DMS153 treated with DMSO at 0.1 percent for 48 hours (cell line): Measurements from ENCODE around the gene RNF208.
"Not testable (repeated sequence)": the region's sequence is repeated elsewhere in the genome, so short reads cannot be mapped to it uniquely, and the experiment has no call there.

Source experiments
- DNase-seq: peaks from one replicate; lab custom pipeline; 2025; ENCODE audit not compliant: unreplicated experiment; lab: John Stamatoyannopoulos, UW

RNF208 gene, protein sequence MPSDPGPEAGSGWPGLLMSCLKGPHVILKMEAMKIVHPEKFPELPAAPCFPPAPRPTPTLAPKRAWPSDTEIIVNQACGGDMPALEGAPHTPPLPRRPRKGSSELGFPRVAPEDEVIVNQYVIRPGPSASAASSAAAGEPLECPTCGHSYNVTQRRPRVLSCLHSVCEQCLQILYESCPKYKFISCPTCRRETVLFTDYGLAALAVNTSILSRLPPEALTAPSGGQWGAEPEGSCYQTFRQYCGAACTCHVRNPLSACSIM

DNA sequence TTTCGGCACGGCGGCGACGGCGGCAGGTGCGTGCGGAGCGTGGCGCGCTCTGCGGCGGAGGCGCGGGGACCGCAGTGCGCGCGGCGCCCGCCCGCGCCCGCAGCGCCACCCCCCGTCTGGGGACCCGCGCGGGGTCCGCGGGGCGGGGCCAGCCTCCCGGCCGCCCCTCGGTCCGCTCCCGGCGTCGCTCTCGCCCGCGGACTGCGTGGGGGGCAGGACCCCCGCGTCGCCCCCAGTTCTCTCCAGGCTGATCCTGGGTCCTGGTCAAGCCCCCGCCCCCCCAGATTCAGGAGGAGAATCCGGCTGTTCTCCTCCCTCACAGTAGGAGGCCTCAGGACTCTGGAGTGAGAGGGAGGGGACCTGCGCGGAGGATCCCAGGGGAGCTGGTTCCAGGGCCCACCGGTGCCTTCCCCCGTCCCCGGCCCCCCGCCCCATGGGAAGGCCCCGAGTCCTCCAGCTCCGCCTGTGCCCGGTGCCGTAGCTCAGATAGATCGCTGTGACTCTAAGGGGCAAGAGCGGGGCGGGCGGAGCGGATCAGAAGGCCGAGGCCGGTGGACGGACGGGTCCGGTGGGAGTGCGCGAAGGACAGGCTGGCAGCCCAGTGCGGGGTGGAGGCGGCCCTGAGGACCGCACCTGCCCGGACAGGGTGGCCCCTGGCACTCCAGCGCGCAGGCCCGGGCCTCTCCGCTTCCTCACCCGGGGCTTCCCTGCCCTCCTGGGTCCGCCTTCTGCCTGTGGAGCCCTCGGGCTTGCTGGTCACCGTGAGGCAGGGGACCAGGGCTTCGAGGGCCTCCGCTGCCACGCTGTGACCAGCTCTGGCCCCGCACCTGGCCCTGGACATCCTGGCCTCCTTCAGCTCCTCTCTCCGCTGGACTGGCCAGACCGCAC lies at the start of gene RNF208:
TSS of gene RNF208 (minus strand) at position 51 of the 888 bp plus-strand sequence. CDS start 1,028 bp downstream, outside the sequence.
- DNase-seq, result no peak

DNA sequence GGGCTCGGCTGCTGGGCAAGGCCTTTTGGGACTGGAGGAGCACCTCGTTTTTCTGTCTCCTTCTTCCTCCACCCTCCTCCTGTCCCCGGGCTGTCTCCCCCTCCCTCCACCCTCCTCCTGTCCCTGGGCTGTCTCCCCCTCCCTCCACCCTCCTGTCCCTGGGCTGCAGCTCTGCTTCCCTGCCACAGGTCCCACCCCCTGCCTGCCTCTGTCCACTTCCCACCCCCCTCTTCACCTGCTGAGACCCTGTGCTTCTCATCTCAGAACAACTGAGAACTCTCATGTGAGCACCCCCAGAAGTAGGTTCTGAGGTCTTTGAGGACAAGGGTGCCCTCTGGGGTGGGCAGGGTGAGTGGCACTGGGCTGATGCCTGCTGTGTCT lies 49.6 kb upstream of the RNF208 start:
- no peak for DNase-seq

DNA sequence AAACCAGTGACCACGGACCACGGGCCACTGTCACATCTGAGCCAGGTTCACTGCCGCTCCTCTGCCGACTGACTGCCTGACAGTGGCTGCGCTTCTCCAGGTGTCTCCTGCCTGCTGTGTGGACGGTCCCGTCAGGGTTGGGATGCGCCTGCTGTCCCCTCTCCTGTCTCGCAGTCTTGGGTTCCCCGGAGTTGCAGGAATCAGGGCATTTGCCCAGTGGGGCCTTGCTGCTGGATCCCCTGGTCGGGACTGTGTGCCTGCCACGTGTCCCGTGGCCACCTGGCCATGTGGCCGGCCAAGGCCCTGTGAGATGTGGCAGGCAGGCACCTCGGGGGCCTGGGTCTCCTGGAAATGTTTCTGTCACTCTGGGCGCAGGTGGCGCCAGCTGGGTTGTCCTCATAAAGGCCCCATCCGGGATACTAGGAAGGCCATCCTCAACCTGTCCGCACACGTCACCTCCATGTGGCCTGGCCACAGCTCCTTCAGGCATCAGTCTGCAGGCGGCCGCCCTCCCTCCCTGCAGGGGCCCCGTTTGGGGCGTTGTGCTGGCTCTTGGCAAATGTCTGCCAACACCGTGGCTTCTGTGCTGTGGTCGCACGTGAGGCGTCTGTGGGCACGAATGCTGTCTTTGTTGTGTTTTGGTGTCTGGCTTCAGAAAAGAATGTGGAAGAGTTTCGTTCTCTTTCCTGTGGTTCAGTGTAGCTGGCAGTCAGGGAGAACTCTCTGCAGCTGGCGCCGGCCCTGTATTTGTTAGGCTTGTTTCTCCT lies 49.1 kb upstream of the RNF208 start:
- DNase-seq, result no peak

DNA sequence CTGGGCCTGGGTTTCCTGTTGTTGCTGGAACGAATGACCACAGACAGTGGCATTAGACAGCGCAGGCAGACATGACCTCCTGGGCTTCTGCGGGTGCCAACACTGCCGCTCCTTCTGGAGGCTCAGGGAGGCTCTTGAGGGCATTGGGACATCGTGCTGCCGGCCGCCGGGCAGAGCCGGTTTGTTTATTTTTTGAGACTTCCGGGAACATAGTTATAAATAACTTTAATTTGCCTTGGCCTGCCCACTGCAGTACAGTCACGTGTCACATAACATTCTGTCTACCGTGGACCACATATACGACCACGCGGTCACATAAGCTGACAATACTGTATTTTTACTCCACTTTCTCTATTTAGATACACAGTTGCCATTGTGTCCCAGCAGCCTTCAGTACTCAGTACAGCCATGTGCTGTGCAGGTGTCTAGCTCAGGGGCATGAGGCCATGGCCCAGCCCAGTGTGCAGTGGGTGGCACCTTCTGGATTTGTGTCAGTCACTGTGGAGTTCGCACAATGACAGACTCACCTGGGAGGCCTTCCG lies 47.3 kb upstream of the RNF208 start:
- peak; percentile 38 for DNase-seq

DNA sequence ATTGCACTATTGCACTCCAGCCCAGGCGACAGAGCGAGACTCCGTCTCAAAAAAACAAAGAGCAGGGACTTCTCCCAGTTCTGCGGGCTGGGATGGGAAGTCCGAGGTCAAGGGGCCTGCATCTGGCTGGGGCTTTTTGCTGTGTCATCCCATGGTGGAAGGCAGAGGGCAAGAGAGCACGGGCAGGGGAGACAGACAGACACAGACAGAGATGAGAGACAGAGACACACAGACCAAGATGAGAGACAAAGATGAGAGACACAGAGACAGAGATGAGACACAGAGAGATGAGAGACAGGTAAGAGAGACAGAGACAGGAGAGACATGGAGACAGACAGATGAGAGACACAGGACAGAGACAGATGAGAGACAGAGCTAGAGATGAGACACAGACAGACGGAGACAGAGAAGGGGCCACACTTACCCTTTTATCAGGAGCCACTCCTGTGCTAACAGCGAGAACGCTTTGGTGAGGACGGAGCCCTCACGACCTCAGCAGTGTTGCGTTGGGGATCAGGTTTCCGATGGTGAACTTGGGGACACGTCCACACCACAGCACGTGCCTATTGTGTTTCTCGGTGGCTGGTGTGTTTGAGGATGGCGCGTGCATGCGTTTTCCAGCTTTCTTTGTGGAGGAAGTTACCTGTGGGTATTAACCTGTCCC lies 46.6 kb upstream of the RNF208 start:
- DNase-seq, result no peak

DNA sequence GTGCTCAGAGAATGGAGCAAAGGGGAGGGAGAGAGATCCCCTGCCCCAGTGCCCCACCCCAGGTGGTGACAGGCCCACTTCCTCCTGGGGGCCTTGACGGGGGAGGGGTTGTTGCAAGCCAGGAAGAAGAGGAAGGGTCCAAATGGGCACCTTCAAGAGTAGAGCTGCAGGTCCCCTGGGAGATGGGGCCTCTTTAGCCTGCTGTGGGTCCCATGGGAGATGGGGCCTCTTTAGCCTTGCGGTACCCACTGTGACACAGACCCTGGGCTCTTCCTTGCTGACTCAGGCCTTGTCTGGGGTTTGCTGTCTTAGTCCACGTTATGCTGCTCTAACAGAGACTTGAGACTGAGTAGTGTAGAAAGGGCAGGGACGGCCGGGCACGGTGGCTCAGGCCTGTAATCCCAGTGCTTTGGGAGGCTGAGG lies 45.9 kb upstream of the RNF208 start:
- no peak for DNase-seq

DNA sequence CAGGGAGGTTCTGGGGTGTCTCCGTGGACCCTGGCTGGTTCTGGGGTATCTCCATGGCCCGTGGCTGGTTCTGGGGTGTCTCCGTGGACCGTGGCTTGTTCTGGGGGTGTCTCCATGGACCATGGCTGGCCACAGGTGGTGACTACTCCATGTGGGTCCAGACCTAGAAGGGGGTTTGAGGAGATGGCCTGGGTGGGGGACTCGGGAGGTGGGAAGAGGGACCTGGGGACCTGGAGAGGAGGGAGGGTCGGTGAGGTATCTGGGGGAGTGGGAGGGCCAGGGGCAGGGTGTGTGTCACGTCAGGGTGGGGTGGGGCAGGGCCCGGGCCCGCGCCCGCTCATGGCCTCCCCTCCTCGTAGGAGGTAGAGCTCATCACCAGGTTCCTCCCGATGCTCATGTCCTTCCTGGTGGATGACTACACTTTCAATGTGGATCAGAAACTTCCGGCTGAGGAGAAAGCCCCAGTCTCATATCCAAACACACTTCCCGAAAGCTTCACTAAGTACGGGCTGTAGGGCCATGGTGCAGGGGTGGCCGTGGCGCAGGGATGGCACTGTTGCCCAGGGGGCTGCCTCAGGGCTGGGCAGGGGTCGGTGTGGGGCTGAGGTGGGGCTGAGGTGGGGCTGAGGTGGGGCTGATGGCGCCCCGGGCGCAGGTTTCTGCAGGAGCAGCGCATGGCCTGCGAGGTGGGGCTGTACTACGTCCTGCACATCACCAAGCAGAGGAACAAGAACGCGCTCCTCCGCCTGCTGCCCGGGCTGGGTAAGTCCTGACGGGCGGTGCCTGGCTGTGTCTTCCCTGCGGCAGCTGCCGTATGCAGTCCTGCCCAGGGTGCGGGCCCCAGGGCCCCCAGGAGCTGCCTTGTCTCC lies 44.8 kb upstream of the RNF208 start:
- DNase-seq, result no peak

DNA sequence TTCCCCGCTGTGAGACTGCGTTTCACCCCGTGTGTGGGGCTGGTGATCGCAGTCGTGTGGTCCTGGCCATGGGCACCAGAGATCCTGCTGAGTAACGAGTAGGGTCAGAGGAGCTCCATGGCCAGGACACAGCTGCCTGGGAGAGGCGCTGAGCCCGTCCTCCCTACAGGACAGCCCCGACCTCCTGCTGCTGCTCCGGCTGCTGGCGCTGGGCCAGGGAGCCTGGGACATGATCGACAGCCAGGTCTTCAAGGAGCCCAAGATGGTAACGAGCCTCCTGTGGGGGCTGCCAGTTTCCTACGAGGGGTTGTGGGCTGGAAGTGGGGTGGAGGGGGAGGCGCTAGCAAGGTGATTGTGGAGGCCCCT lies 44.1 kb upstream of the RNF208 start:
- no peak for DNase-seq

DNA sequence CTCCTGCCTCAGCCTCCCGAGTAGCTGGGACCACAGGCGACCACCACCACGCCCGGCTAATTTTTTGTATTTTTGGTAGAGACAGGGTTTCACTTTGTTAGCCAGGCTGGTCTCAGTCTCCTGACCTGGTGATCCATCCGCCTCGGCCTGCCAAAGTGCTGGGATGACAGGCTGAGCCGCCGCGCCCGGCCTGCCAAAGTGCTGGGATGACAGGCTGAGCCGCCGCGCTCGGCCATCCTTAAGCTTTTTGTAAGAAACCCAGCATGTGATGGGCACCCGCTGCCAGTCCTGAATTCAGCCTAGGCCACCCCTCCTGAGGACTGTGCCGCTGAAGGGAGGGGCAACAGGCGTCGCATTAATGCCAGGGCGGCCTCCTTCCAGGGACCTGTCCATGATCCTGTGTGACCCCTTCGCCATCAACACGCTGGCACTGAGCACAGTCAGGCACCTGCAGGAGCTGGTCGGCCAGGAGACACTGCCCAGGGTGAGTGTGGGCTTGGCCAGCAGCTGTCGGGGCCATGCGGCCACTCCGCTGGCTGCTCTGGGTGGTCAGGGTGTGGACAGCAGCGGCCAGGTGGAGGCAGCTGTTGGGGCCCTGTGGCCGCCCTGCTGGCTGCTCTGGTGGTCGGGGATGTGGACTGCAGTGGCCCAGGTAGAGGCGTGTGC lies 43.6 kb upstream of the RNF208 start:
- DNase-seq, result no peak

DNA sequence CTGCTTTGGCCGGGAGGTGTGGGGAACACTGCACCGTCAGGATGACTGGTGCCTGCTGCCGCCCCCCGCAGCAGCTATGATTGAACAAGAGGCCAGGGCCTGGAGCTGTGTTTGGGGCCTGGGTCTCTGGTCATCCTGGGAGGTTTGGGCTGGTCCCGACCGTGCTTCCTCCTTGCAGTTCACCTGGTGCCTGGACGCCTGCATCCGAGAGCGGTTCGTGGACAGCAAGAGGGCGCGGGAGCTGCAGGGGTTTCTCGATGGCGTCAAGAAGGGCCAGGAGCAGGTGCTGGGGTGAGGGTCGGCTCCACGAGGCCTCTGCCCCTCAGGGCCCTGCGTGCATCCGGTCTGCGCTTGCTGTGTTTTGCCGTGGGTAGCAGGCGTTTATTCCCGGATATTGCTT lies 42.0 kb upstream of the RNF208 start:
- no peak for DNase-seq

DNA sequence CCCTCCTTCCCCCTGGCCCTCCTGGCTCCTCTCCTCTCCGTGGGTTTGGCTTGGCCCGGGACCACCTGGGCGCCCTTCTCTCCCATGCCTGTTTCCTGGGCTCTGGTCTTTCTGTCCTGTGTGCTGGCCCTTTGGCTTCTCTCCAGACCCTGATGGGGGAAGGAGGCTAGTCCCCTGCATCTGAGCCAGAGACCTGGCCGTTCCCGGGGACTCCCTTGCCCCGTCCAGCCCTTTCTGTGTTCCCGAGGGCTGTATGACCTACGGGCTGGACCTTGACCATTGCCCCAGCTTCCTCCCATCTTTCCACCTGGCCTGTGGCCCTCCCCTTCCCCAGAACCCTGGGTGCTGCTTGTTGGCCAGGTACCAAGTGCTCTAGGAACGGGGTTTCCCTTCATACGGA lies 41.5 kb upstream of the RNF208 start:
- no peak for DNase-seq

DNA sequence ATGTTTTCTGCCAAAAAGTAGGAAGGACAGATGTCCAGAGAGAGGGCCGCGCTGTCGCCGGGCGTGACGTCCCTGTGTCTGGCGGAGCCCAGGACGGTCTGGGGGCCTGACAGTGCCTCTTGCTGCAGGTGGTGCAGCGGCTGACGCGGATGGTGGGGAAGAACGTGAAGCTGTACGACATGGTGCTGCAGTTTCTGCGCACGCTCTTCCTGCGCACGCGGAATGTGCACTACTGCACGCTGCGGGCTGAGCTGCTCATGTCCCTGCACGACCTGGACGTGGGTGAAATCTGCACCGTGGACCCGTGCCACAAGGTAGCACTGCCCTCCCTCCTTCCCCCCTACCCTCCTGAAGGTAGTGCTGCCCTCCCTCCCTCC lies 40.9 kb upstream of the RNF208 start:
- DNase-seq, result no peak

DNA sequence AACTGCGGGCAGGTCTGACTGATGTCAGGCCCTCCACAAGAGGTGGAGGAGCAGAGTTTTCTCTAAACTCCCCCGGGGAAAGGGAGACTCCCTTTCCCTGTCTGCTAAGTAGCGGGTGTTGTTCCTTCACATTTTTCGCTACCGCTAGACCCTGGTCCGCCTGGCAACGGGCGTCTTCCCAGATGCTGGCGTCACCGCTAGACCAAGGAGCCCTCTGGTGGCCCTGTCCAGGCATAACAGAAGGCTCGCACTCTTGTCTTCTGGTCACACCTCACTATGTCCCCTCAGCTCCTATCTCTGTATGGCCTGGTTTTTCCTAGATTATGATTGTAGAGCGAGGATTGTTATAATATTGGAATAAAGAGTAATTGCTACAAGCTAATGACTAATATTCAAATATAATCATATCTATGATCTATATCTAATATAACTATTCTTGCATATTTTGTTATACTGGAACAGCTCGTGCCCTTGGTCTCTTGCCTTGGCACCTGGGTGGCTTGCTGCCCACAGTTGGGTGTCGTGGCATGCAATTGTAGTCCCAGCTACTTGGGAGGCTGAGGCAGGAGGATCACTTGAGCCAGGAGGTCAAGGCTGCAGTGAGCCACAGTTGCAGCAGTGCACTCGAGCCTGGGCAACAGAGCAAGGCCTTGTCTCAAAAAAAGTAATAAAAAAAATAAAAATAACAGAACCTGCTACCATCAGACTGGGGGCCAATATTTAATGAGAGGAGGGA lies 40.3 kb upstream of the RNF208 start:
- DNase-seq, result not testable (repeated sequence)

DNA sequence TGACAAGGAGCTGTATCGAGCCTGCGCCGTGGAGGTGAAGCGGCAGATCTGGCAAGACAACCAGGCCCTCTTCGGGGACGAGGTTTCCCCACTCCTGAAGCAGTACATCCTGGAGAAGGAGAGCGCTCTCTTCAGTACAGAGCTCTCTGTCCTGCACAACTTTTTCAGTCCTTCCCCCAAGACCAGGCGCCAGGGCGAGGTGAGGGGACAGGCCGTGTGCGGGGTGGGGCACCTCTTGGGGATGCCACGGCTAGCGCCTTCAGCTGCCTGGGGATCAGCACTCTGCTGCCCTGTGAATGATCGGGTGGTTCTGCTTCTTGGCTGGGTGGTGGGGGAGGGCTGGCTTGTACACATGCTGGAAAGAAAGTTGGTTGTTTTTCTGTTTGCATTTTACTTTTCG lies 34.8 kb upstream of the RNF208 start:
- DNase-seq, result no peak

DNA sequence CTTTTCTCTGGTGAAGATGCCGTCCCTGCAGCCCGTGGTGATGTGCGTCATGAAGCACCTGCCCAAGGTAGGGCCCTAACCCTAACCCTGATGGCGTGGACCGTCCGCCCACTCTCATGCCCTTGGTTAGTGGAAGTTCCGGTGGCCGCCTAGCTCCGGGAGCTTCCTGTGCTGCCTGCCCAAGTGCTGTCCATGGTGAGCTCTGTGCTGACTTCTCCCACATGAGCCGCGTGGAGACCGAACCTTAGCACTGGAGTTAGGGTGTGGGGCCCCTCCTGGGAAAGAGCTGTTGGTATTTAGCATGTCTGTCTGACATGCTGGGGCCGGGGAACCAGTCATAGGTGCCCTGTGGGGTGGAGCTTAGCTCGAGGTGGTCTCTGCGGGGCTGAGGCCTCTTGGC lies 34.3 kb upstream of the RNF208 start:
- DNase-seq, result no peak

DNA sequence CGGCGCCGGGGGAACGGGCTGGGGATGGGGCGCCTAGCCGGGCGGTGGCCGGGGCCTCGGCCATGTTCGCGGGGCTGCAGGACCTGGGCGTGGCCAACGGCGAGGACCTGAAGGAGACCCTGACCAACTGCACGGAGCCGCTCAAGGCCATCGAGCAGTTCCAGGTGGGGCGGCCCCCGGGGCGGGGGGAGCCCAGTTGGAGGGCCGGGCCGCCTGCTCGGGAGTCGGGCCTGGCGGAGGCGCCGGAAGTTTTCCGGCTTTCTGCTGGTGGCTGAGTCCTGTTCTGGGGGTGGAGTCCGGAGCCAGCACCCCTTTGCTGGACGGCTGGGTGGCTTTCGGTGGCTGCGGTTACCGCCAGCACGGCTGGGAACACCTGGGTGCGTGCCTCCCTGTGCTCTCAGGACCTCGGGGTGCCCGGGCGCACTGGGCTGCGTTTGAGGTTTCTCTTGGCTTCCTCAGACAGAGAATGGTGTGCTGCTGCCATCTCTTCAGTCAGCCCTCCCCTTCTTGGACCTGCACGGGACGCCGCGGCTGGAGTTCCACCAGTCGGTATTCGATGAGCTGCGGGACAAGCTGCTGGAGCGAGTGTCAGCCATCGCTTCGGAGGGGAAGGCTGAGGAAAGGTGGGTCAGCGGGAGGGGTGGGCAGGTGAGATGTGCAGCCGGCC lies 33.5 kb upstream of the RNF208 start:
- DNase-seq, result no peak

DNA sequence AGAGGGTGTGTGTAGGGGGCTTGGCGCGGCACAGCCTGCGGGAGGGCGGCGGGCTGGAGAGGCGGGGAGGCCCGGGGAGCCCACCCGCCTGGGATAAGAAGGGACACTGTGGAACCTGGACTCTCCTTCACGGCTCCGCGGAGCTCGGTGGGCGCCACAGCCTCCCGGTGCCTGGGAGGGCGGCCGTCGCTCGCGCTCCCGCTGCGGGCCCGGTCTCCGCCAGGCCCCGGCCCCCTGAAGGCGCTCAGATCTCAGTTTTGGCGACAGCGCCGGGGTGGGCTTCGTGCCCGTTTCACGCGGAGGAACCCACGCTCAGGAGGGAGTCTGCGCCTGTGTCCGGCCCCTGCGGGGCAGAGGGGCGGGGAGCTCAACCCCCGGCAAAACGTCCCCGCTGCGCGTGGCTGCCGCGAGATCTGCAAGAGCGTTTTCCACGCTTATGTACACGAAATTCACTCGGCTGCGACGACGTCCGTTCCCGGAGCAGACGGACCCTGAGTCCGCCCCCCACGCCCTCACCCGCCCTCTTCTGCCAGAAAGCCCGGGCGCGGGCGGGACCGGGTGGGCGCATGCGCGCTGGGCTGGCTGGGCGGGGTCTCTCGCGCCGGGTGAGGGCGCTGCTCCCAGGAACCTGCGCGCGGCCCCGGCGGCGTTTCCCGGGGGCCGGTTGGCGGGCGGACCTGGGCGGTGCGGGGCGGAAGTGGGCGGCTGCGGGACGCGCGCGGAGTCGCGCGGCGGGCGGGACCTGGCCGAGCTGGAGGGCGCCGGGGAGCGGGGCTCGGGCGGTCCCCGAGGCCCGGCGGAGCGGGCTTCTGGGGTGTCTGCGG lies 32.8 kb upstream of the RNF208 start, which contains the start of gene NELFB:
TSS of gene NELFB (plus strand) at position 704 of the 824 bp plus-strand sequence.
- peak; percentile 68 for DNase-seq
